ENCODE measurements around the gene STARD13. TPM values are rescaled to one million over a fixed set of nuclear protein-coding genes. Genes with fewer than 3 reads are reported as not detected.
A peak's percentile ranks its signal among the peaks of the same experiment; 100 is the strongest.

The STARD13 gene
- total RNA-seq, 4 donors from 2014 or later: 36.8 to 65.6 (median 46.0) TPM

DNA sequence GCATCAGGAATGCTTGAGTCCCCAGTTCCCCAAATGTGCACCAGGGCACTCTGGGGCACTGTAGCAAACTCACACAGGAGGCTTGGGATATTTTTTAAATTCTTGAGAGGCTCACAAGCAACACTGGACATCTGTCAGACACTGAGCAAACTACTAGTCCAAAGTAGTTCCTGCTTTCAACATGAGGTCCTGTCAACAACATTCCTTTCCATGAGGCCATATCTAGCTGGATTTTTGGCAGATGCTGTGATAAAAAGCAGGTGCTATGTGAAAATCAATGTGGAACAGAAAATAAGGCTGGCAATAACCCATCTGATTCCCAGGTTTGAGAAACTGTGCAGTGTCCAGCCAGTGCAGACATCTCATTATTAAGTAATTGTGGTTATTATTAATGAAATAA, 50.5 kb downstream of the STARD13 start:
- TF ChIP-seq, protein P1, sequence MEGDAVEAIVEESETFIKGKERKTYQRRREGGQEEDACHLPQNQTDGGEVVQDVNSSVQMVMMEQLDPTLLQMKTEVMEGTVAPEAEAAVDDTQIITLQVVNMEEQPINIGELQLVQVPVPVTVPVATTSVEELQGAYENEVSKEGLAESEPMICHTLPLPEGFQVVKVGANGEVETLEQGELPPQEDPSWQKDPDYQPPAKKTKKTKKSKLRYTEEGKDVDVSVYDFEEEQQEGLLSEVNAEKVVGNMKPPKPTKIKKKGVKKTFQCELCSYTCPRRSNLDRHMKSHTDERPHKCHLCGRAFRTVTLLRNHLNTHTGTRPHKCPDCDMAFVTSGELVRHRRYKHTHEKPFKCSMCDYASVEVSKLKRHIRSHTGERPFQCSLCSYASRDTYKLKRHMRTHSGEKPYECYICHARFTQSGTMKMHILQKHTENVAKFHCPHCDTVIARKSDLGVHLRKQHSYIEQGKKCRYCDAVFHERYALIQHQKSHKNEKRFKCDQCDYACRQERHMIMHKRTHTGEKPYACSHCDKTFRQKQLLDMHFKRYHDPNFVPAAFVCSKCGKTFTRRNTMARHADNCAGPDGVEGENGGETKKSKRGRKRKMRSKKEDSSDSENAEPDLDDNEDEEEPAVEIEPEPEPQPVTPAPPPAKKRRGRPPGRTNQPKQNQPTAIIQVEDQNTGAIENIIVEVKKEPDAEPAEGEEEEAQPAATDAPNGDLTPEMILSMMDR (IDR thresholded peaks at IDR 0.05): no peak
- no peak for TF ChIP-seq POLR2A (IDR thresholded peaks at IDR 0.05)
- Histone ChIP-seq H3K9me3 (no peaks in the 10 kb centered on the region), H3K27ac (peak overlapping the region in 1 of 2 donors; percentile 8), H3K36me3 (no peaks in the 10 kb centered on the region), H3K4me1 (peaks cover 0 to 4% of the 10 kb centered on the region in 2 donors), H3K4me3 (no peak overlapping the region), H3K27me3 (no peaks in the 10 kb centered on the region)
- DNase-seq: no peak
- intact Hi-C loops (cut with DNase I; ENCODE audit: low total_unique reads): no loop called here

DNA sequence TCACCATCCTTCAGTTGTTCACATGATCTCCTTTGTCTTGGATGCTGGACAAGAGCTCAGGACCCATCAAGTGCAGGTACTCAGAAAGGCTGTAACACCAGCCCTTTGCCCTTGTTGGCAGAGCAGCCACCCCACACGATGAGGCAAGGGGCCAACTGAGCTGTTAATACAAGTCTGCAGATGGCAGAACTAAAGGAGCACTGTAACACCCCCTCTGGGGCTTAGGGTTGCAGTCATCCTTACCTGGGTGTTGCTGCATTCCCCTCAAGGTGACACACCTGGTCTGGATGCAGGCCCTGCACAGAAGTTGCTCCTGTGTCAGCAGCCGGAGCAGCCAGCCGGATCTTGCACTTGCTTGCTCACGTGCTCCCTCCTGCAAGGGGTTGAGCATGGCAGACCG, 52.0 kb downstream of the STARD13 start:
- Histone ChIP-seq H3K4me3 (no peak overlapping the region), H3K27me3 (no peaks in the 10 kb centered on the region), H3K9me3 (no peaks in the 10 kb centered on the region), H3K27ac (no peak overlapping the region), H3K36me3 (no peaks in the 10 kb centered on the region), H3K4me1 (peaks cover 0 to 10% of the 10 kb centered on the region in 2 donors)
- intact Hi-C loops (cut with DNase I; ENCODE audit: low total_unique reads): no loop called here
- no peak for DNase-seq
- TF ChIP-seq POLR2A (IDR thresholded peaks at IDR 0.05): no peak
- TF ChIP-seq, protein P1 (IDR thresholded peaks at IDR 0.05): no peak

DNA sequence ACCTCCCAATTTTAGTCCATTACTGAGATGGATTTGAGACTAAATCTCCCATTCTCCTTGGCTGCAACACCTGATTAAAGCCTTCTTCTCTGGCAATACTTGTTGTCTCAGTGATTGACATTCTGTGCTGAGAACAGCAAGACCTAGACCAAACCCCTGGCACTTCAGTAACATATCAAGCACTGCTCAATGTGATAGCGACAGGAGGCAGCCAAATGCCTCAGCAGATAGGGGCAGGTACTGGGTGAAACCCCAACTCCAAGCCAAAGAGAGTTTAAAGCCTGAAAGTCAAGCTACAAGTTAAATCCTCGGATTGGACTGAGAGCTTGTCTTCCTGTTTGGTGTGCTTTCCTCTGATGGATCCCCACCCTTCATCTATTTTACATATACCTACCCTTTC, 52.7 kb downstream of the STARD13 start:
- intact Hi-C loops (cut with DNase I; ENCODE audit: low total_unique reads): no loop called here
- no peak overlapping the region for H3K27ac ChIP-seq

DNA sequence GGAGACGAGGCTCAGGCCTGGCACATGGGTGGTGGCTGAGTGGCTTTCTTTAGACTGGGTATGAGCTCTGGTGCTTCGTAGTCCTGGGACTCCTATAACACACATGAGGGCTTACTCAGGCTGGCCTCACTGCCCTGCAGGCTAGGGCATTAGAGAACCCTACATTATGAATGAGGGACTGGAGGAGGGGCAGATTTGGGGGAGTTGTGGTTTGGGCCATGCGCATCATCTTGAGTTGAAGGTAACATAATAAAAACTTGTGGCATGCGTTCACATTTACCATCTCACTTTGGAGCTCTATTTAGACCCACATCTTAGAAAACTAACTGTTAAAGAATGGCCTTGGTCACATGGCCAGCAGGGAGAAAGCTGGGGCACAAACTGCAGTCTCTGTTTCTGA, 54.2 kb downstream of the STARD13 start:
- H3K27ac ChIP-seq: peak overlapping the region; percentile 58 to 81
- no peaks in the 10 kb centered on the region for H3K36me3 ChIP-seq
- TF ChIP-seq, protein P1 (IDR thresholded peaks at IDR 0.05): no peak
- TF ChIP-seq POLR2A (IDR thresholded peaks at IDR 0.05): no peak
- H3K4me3 ChIP-seq: no peak overlapping the region
- no peak for DNase-seq
- intact Hi-C loops (cut with DNase I; ENCODE audit: low total_unique reads): no loop called here
- H3K4me1 ChIP-seq: peaks cover 0 to 16% of the 10 kb centered on the region in 2 donors
- H3K9me3 ChIP-seq: no peaks in the 10 kb centered on the region
- H3K27me3 ChIP-seq: no peaks in the 10 kb centered on the region

More for the DNA sequence above, 52.7 kb downstream of the STARD13 start:
- DNase-seq: no peak
- H3K36me3 ChIP-seq: no peaks in the 10 kb centered on the region
- H3K27me3 ChIP-seq: no peaks in the 10 kb centered on the region
- peaks cover 0 to 16% of the 10 kb centered on the region in 2 donors for H3K4me1 ChIP-seq
- TF ChIP-seq POLR2A (IDR thresholded peaks at IDR 0.05): no peak
- TF ChIP-seq, protein P1 (IDR thresholded peaks at IDR 0.05): no peak
- no peak overlapping the region for H3K4me3 ChIP-seq
- H3K9me3 ChIP-seq: no peaks in the 10 kb centered on the region

DNA sequence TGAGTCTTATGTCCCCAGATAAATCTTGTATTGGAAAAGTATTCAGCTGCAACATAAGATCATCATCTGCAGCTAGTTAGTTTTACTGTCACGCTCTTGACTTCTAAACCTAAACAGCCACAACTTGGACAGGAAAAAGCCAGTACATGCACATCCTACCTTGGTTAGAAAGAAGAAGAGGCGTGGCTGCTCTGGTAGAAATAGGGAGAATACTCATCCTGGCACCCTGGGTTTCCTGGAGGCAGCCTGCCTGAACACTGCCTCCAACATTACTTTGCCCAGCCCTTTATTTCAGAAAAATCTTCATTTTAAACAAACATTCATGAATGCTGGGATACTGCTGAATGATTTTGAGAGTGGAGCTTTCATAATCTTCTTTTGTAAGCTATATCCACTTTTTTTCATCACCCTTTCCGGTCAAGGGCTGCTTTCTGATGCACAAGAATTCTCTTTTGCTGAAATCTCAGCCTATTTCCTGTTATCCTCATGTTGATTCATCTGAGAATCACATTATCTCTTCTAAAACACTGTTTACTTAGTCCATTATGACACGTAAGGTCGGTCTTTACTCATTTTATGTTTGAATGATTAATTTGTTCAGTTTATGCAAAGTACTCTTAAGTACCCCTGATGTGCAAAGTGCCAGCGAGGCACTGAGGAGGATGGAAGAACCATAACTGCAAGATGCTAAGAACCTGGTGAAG, 55.2 kb downstream of the STARD13 start:
- Histone ChIP-seq H3K27me3 (no peaks in the 10 kb centered on the region), H3K4me1 (peaks cover 0 to 12% of the 10 kb centered on the region in 2 donors), H3K36me3 (no peaks in the 10 kb centered on the region), H3K4me3 (no peak overlapping the region), H3K9me3 (no peaks in the 10 kb centered on the region), H3K27ac (peak overlapping the region; percentile 58 to 81)
- TF ChIP-seq, protein P1 (IDR thresholded peaks at IDR 0.05): no peak
- no peak for TF ChIP-seq POLR2A (IDR thresholded peaks at IDR 0.05)
- no peak for DNase-seq
- intact Hi-C loops (cut with DNase I; ENCODE audit: low total_unique reads): no loop called here
